NCI-H1436 treated with DMSO at 0.1 percent for 48 hours (cell line): ENCODE data around the gene CLCF1.
"Not testable (repeated sequence)": the region's sequence is repeated elsewhere in the genome, so short reads cannot be mapped to it uniquely, and the experiment has no call there.

Source experiments
- DNase-seq: peaks from one replicate; lab custom pipeline; 2025; lab: John Stamatoyannopoulos, UW

CLCF1 gene

GRCh38 chr11:67408437-67409200 lies 35.2 kb upstream of the CLCF1 start:
- no peak for DNase-seq

- no peak for DNase-seq
Observed at GRCh38 chr11:67407688-67408163, 34.3 kb upstream of the CLCF1 start.

GRCh38 chr11:67406969-67407687 lies 33.7 kb upstream of the CLCF1 start:
- DNase-seq = no peak

- no peak for DNase-seq
Observed at GRCh38 chr11:67406420-67406968, 33.1 kb upstream of the CLCF1 start.

- DNase-seq = no peak
Observed at GRCh38 chr11:67405688-67406339, 32.4 kb upstream of the CLCF1 start.

GRCh38 chr11:67405196-67405567 lies 31.8 kb upstream of the CLCF1 start:
- no peak for DNase-seq

- DNase-seq = no peak
Observed at GRCh38 chr11:67404515-67405195, 31.3 kb upstream of the CLCF1 start.

- DNase-seq = not testable (repeated sequence)
Observed at GRCh38 chr11:67403085-67403484, 29.7 kb upstream of the CLCF1 start.

- not testable (repeated sequence) for DNase-seq
Observed at GRCh38 chr11:67402192-67402839, 28.9 kb upstream of the CLCF1 start.

GRCh38 chr11:67401495-67402191 lies 28.2 kb upstream of the CLCF1 start, which contains the start of gene PPP1CA:
Gene PPP1CA, minus strand, starts transcription at chr11:67401858. Its CDS starts 76 bp downstream, at chr11:67401782.
- DNase-seq = no peak

- no peak for DNase-seq
Observed at GRCh38 chr11:67400942-67401494, 27.6 kb upstream of the CLCF1 start.

GRCh38 chr11:67400251-67400941 lies 27.0 kb upstream of the CLCF1 start:
- no peak for DNase-seq

GRCh38 chr11:67398661-67399563 lies 25.5 kb upstream of the CLCF1 start:
- no peak for DNase-seq

GRCh38 chr11:67397986-67398660 lies 24.7 kb upstream of the CLCF1 start:
- no peak for DNase-seq

GRCh38 chr11:67397536-67397935 lies 24.1 kb upstream of the CLCF1 start:
- DNase-seq = no peak

GRCh38 chr11:67396587-67397389 lies 23.4 kb upstream of the CLCF1 start:
- DNase-seq = no peak

- no peak for DNase-seq
Observed at GRCh38 chr11:67396259-67396581, 22.8 kb upstream of the CLCF1 start.
